ENCODE data around the gene FNIP1. TPM values are rescaled to one million over a fixed set of nuclear protein-coding genes. Genes with fewer than 3 reads are reported as not detected.
"Not testable (repeated sequence)": the region's sequence is repeated elsewhere in the genome, so short reads cannot be mapped to it uniquely, and the experiment has no call there.

Gene FNIP1
- total and polyA plus RNA-seq, 9 of the 15 experiments (the other 6 are each of a cell fraction or from before 2014, with no cell fraction given), result 5.0 to 32.8 (median 18.4) TPM

GRCh38 chr5:131845828-131846227 lies 49.0 kb upstream of the FNIP1 start:
- H3K9ac ChIP-seq (ENCODE audit: insufficient read depth in 1 of 2, low read depth in 2 of 2, low read length in 2 of 2), result no peak overlapping the region
- H3K4me3 ChIP-seq, result no peak overlapping the region
- H3K4me1 ChIP-seq (replicated peaks in 1 of 2; ENCODE audit: control insufficient read depth in 2 of 2, insufficient read depth in 2 of 2, low read length in 2 of 2), result no peaks in the 10 kb centered on the region
- in situ Hi-C loops (cut with MboI), result no loop called here
- ChIA-PET CTCF (ENCODE audit: low intra/inter-chr PET ratio) (no interaction called here), POLR2A (no interaction called here)
- FAIRE-seq (no peak), ATAC-seq (no peak), DNase-seq (ENCODE audit: extremely low read depth in 1 of 4, low spot score in 3 of 4) (no peak)
- H3K4me2 ChIP-seq (ENCODE audit: insufficient read depth, low read length), result no peak overlapping the region
- no peaks in the 10 kb centered on the region for H4K20me1 ChIP-seq (replicated peaks; ENCODE audit: control insufficient read depth, insufficient read depth, low read length)
- no peak overlapping the region for H3K27ac ChIP-seq (ENCODE audit: extremely low read depth, low read depth, low read length)
- BruUV-seq (replicated peaks), result no TSS peak
- no peaks in the 10 kb centered on the region for H3K9me1 ChIP-seq (ENCODE audit: control insufficient read depth, insufficient read depth, low read length)
- intact Hi-C loops (cut with micrococcal nuclease), result no loop called here
- H3K9me3 ChIP-seq (replicated peaks; ENCODE audit: control insufficient read depth, insufficient read depth, low read depth, low read length), result no peaks in the 10 kb centered on the region
- H2AFZ ChIP-seq (ENCODE audit: low read depth, low read length), result no peak overlapping the region
- no peaks in the 10 kb centered on the region for H3K79me2 ChIP-seq (ENCODE audit: control insufficient read depth, insufficient read depth, low read length)
- TF ChIP-seq TRIM28 (IDR thresholded peaks at IDR 0.05), result peak; percentile 32; the same call in 1 of the 2 replicates
- TF ChIP-seq, protein P1, sequence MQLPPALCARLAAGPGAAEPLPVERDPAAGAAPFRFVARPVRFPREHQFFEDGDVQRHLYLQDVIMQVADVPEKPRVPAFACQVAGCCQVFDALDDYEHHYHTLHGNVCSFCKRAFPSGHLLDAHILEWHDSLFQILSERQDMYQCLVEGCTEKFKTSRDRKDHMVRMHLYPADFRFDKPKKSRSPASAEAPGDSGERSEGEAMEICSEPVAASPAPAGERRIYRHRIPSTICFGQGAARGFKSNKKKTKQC (CRISPR knock-in tag; IDR thresholded peaks at IDR 0.05), result no peak
- no peaks in the 10 kb centered on the region for H3K36me3 ChIP-seq (ENCODE audit: control insufficient read depth, insufficient read depth, low read length)
- H3K27me3 ChIP-seq (ENCODE audit: control insufficient read depth in 2 of 2, insufficient read depth in 2 of 2, low read length in 2 of 2), result no peaks in the 10 kb centered on the region

GRCh38 chr5:131842971-131843370 lies 46.2 kb upstream of the FNIP1 start:
- H3K4me3 ChIP-seq; H3K4me1 ChIP-seq (replicated peaks in 1 of 2; ENCODE audit: control insufficient read depth in 2 of 2, insufficient read depth in 2 of 2, low read length in 2 of 2); H4K20me1 ChIP-seq (replicated peaks; ENCODE audit: control insufficient read depth, insufficient read depth, low read length); H3K4me2 ChIP-seq (ENCODE audit: insufficient read depth, low read length); in situ Hi-C loops (cut with MboI); H3K36me3 ChIP-seq (ENCODE audit: control insufficient read depth, insufficient read depth, low read length); FAIRE-seq; ATAC-seq; DNase-seq (ENCODE audit: extremely low read depth in 1 of 4, low spot score in 3 of 4); H3K79me2 ChIP-seq (ENCODE audit: control insufficient read depth, insufficient read depth, low read length); BruUV-seq (replicated peaks); H3K27me3 ChIP-seq (ENCODE audit: control insufficient read depth in 2 of 2, insufficient read depth in 2 of 2, low read length in 2 of 2); H3K9me3 ChIP-seq (replicated peaks; ENCODE audit: control insufficient read depth, insufficient read depth, low read depth, low read length); H3K27ac ChIP-seq (ENCODE audit: extremely low read depth, low read depth, low read length); H2AFZ ChIP-seq (ENCODE audit: low read depth, low read length); H3K9me1 ChIP-seq (ENCODE audit: control insufficient read depth, insufficient read depth, low read length); H3K9ac ChIP-seq (ENCODE audit: insufficient read depth in 1 of 2, low read depth in 2 of 2, low read length in 2 of 2); CTCF ChIA-PET (ENCODE audit: low intra/inter-chr PET ratio); intact Hi-C loops (cut with micrococcal nuclease): not testable (repeated sequence)
- 0 out of 2 replicates have a peak, but pooled peaks have one; percentile 36 for TF ChIP-seq CEBPZ (IDR thresholded peaks at IDR 0.05; ENCODE audit: borderline replicate concordance, low read depth, low read length)
- TF ChIP-seq CBX3 (IDR thresholded peaks at IDR 0.05; ENCODE audit: borderline replicate concordance in 1 of 2, low read length in 2 of 2), result 0 out of 3 replicates have a peak, but pooled peaks of 1 of the 2 experiments have one; percentile 13
- TF ChIP-seq ZFP36 (IDR thresholded peaks at IDR 0.05; ENCODE audit: low read depth, low read length, partially characterized antibody), result peak; percentile 50
- 0% methylated on average over 1 of the region's 1 CpG for WGBS (ENCODE audit: insufficient coverage, low coverage, missing lambda C conversion rate)
- POLR2A ChIA-PET, result interaction anchor here (0.6 kb wide), 1 partner anchor 96 kb away, joined by 3 read pairs; no protein-coding TSS in a partner anchor

All from K562 (cell line).